SU-DHL-6 (cell line): Measurements from ENCODE around the gene FBN2.

ENCODE experiments used
- EZH2phosphoT487 ChIP-seq: fragments of 200-600 bp; sonication (generic), shearing (Covaris generic); conservative IDR thresholded peaks from 2 replicates; pipeline ENCODE4 v1.6.1; 2018; ENCODE audit warnings: mild to moderate bottlenecking, antibody characterized with exemption, low read length, moderate library complexity, mixed read lengths
- TF ChIP-seq, protein P1 (sequence below): fragments of 200-600 bp; sonication (generic); IDR thresholded peaks from one replicate; pipeline ENCODE4 v1.5.1; 2017; ENCODE audit warnings: antibody characterized with exemption, mild to moderate bottlenecking, low read length, moderate library complexity; ENCODE audit not compliant: insufficient read depth, poor library complexity, severe bottlenecking

DNA sequence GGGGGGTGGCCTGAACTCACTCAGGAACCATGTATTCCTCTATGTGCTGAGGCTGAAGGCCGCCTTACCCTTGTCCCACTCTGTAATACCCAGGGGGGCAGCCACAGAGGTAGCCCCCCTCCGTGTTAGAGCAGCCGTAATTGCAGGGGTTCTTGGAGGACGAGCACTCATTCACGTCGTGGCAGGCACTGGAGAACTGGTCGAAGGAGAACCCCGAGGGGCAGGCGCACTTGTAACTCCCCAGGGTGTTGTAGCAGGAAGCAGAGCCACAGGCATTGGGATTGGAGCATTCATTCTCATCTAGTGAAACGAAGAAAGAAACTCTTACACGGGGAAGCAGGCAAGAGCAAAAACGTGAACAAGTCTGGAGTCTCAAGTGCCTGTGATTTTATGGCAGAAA is 274.7 kb downstream of the FBN2 start:
- TF ChIP-seq, protein P1, sequence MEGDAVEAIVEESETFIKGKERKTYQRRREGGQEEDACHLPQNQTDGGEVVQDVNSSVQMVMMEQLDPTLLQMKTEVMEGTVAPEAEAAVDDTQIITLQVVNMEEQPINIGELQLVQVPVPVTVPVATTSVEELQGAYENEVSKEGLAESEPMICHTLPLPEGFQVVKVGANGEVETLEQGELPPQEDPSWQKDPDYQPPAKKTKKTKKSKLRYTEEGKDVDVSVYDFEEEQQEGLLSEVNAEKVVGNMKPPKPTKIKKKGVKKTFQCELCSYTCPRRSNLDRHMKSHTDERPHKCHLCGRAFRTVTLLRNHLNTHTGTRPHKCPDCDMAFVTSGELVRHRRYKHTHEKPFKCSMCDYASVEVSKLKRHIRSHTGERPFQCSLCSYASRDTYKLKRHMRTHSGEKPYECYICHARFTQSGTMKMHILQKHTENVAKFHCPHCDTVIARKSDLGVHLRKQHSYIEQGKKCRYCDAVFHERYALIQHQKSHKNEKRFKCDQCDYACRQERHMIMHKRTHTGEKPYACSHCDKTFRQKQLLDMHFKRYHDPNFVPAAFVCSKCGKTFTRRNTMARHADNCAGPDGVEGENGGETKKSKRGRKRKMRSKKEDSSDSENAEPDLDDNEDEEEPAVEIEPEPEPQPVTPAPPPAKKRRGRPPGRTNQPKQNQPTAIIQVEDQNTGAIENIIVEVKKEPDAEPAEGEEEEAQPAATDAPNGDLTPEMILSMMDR, result no peak
- no peak for TF ChIP-seq EZH2phosphoT487
